HL-60 (cell line): ENCODE measurements around the gene FABP7.

Experiments
- GABPA ChIP-seq: IDR thresholded peaks from 2 replicates; pipeline ENCODE4 v1.6.1; 2012; ENCODE audit warnings: low read depth
- POLR2AphosphoS5 ChIP-seq: IDR thresholded peaks from 2 replicates; pipeline ENCODE4 v1.6.1; 2012; ENCODE audit warnings: low read depth
- SPI1 ChIP-seq: IDR thresholded peaks from 2 replicates; pipeline ENCODE4 v1.6.1; 2012; ENCODE audit warnings: low read depth, mild to moderate bottlenecking, borderline replicate concordance
- TF ChIP-seq, protein P1 (sequence below): IDR thresholded peaks from one replicate; pipeline ENCODE4 v1.5.1; 2011; ENCODE audit warnings: low read length, control low read depth, inconsistent platforms; ENCODE audit not compliant: insufficient read depth

GRCh38 chr6:122740091-122740490, 39.4 kb upstream of the FABP7 start:
- TF ChIP-seq, protein P1, sequence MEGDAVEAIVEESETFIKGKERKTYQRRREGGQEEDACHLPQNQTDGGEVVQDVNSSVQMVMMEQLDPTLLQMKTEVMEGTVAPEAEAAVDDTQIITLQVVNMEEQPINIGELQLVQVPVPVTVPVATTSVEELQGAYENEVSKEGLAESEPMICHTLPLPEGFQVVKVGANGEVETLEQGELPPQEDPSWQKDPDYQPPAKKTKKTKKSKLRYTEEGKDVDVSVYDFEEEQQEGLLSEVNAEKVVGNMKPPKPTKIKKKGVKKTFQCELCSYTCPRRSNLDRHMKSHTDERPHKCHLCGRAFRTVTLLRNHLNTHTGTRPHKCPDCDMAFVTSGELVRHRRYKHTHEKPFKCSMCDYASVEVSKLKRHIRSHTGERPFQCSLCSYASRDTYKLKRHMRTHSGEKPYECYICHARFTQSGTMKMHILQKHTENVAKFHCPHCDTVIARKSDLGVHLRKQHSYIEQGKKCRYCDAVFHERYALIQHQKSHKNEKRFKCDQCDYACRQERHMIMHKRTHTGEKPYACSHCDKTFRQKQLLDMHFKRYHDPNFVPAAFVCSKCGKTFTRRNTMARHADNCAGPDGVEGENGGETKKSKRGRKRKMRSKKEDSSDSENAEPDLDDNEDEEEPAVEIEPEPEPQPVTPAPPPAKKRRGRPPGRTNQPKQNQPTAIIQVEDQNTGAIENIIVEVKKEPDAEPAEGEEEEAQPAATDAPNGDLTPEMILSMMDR, result no peak
- TF ChIP-seq POLR2AphosphoS5 (no peak), GABPA (no peak), SPI1 (no peak)
